ENCODE data around the gene SLC43A3. TPM values are rescaled to one million over a fixed set of nuclear protein-coding genes. Genes with fewer than 3 reads are reported as not detected.

SLC43A3 gene
- total RNA-seq, 1 donor from 2014 or later, result 117 TPM

GRCh38 chr11:57357310-57357709 is 69.6 kb downstream of the SLC43A3 start:
- Histone ChIP-seq H3K36me3 (no peaks in the 10 kb centered on the region), H3K27ac (peak overlapping the region; percentile 3), H3K4me3 (no peak overlapping the region), H3K27me3 (no peaks in the 10 kb centered on the region), H3K9me3 (no peaks in the 10 kb centered on the region), H3K4me1 (peaks cover 12% of the 10 kb centered on the region)
- intact Hi-C loops (cut with DNase I), result no loop called here
- ATAC-seq (no peak), DNase-seq (no peak)
- no peak for TF ChIP-seq CTCF (IDR thresholded peaks at IDR 0.05)

Other genes starting within 250 kb of the SLC43A3 start
- not detected for gene LRRC55, start 245.2 kb downstream of the SLC43A3 start, total RNA-seq
- gene APLNR, start 189.9 kb downstream of the SLC43A3 start, total RNA-seq, result 1.2 TPM
- 189 TPM for gene TNKS1BP1, start 102.2 kb downstream of the SLC43A3 start, total RNA-seq
- 64.7 TPM for gene SSRP1, start 91.2 kb downstream of the SLC43A3 start, total RNA-seq
- gene P2RX3, start 88.8 kb downstream of the SLC43A3 start, total RNA-seq, result not detected
- gene PRG3, start 46.0 kb downstream of the SLC43A3 start, total RNA-seq, result not detected
- not detected for gene PRG2, start 36.5 kb downstream of the SLC43A3 start, total RNA-seq
- 3.2 TPM for gene RTN4RL2, start 33.4 kb upstream of the SLC43A3 start, total RNA-seq
- 12.4 TPM for gene SLC43A1, start 88.6 kb upstream of the SLC43A3 start, total RNA-seq
- 34.7 TPM for gene TIMM10, start 103.6 kb upstream of the SLC43A3 start, total RNA-seq
- gene SMTNL1, start 110.5 kb upstream of the SLC43A3 start, total RNA-seq, result not detected
- 120 TPM for gene UBE2L6, start 140.6 kb upstream of the SLC43A3 start, total RNA-seq
- gene SERPING1, start 170.6 kb upstream of the SLC43A3 start, total RNA-seq, result 490 TPM
- gene YPEL4, start 222.8 kb upstream of the SLC43A3 start, total RNA-seq, result 6.9 TPM
- gene CLP1, start 230.6 kb upstream of the SLC43A3 start, total RNA-seq, result 11.7 TPM
- gene ZDHHC5, start 241.0 kb upstream of the SLC43A3 start, total RNA-seq, result 79.8 TPM